HepG2 (cell line): ENCODE measurements around the gene CYP27A1. TPM values are rescaled to one million over a fixed set of nuclear protein-coding genes. Genes with fewer than 3 reads are reported as not detected.

Source experiments
- CBFB ChIP-seq: sonication (generic); formaldehyde crosslinking; IDR thresholded peaks from 2 replicates; pipeline ENCODE4 v1.4.0; 2020; ENCODE audit warnings: missing genetic modification reagents
- FOXO4 ChIP-seq: sonication (generic); formaldehyde crosslinking; conservative IDR thresholded peaks from 2 replicates; pipeline ENCODE4 v1.8.1; 2023; ENCODE audit warnings: missing genetic modification reagents
- KLF9 ChIP-seq: IDR thresholded peaks from 2 replicates; pipeline ENCODE4 v1.6.1; 2016; ENCODE audit warnings: low read depth
- MXD3 ChIP-seq: IDR thresholded peaks from 2 replicates; pipeline ENCODE4 v1.6.1; 2016; ENCODE audit warnings: mild to moderate bottlenecking, missing biosample characterization, missing genetic modification reagents
- NR1H2 ChIP-seq: sonication (generic); formaldehyde crosslinking; IDR thresholded peaks from 2 replicates; pipeline ENCODE4 v1.8.1; 2022; ENCODE audit warnings: low read depth, missing genetic modification reagents, borderline replicate concordance
- POLR2A ChIP-seq, 2 experiments: IDR thresholded peaks; 2 replicates each; pipeline ENCODE4 v1.6.1; 2011; ENCODE audit warnings: low read depth in 2 of 2, low read length in 2 of 2, mild to moderate bottlenecking in 1 of 2, moderate library complexity in 1 of 2; ENCODE audit not compliant: insufficient read depth in 1 of 2
- TARDBP ChIP-seq: sonication (generic); formaldehyde crosslinking; IDR thresholded peaks from 2 replicates; pipeline ENCODE4 v1.8.0; 2022; ENCODE audit warnings: mild to moderate bottlenecking, missing genetic modification reagents
- ZKSCAN1 ChIP-seq: fragments of 150-350 bp; IDR thresholded peaks from 2 replicates; pipeline ENCODE4 v1.6.1; 2014; ENCODE audit warnings: low read length
- ZNF251 ChIP-seq: sonication (generic); formaldehyde crosslinking; IDR thresholded peaks from 2 replicates; pipeline ENCODE4 v1.9.0; 2021; ENCODE audit warnings: mild to moderate bottlenecking, missing genetic modification reagents
- ZNF609 ChIP-seq: sonication (generic); formaldehyde crosslinking; IDR thresholded peaks from 2 replicates; pipeline ENCODE4 v1.4.0; 2020; ENCODE audit warnings: mild to moderate bottlenecking, missing genetic modification reagents, borderline replicate concordance
- ZNF644 ChIP-seq: IDR thresholded peaks from 2 replicates; pipeline ENCODE4 v1.6.1; 2016; ENCODE audit warnings: low read depth
- ZSCAN21 ChIP-seq: sonication (generic); formaldehyde crosslinking; IDR thresholded peaks from 2 replicates; pipeline ENCODE4 v1.8.0; 2022; ENCODE audit warnings: mild to moderate bottlenecking, missing genetic modification reagents, moderate library complexity, borderline replicate concordance
- polyA plus RNA-seq, 8 experiments: library from polyadenylated mRNA; depleted of rRNA in 3 of 8; stranded (reverse) in 7 of 8; unstranded in 1 of 8; fragments of >200 nt; fragmentation: Illumina TruSeq in 4 of 8; extraction: Trizol in 4 of 8; gene quantifications; 2 replicates each; pipeline versions ENCODE4 v1.2.1 to v1.2.3, GENCODE V29; 2011 to 2016; ENCODE audit warnings: low read depth in 4 of 8, missing spikeins in 1 of 8, mixed read lengths in 1 of 8; ENCODE audit not compliant: insufficient read depth in 1 of 8
- total RNA-seq, 5 experiments: library from RNA; depleted of rRNA; stranded (reverse); fragments of >200 nt; fragmentation: Illumina TruSeq; extraction: Trizol; gene quantifications; 2 replicates each; pipeline ENCODE4 v1.2.3, GENCODE V29; 2016; ENCODE audit warnings: low read depth in 1 of 5
- TF ChIP-seq, protein P1 (sequence below): sonication (generic); formaldehyde crosslinking; IDR thresholded peaks from 2 replicates; pipeline ENCODE4 v1.5.1; 2020; ENCODE audit warnings: missing genetic modification reagents, mild to moderate bottlenecking, borderline replicate concordance
- TF ChIP-seq, protein P2 (sequence below): sonication (generic); formaldehyde crosslinking; IDR thresholded peaks from 2 replicates; pipeline ENCODE4 v1.5.1; 2020; ENCODE audit warnings: missing genetic modification reagents, mild to moderate bottlenecking, borderline replicate concordance
- TF ChIP-seq, protein P3 (sequence below): sonication (generic); formaldehyde crosslinking; IDR thresholded peaks from 2 replicates; pipeline ENCODE4 v1.9.0; 2021; ENCODE audit warnings: missing genetic modification reagents, mild to moderate bottlenecking, borderline replicate concordance

The CYP27A1 gene
- total and polyA plus RNA-seq, 2 of the 13 experiments (the other 11 are each of a cell fraction or from before 2014, with no cell fraction given) = 157 to 266 TPM

DNA sequence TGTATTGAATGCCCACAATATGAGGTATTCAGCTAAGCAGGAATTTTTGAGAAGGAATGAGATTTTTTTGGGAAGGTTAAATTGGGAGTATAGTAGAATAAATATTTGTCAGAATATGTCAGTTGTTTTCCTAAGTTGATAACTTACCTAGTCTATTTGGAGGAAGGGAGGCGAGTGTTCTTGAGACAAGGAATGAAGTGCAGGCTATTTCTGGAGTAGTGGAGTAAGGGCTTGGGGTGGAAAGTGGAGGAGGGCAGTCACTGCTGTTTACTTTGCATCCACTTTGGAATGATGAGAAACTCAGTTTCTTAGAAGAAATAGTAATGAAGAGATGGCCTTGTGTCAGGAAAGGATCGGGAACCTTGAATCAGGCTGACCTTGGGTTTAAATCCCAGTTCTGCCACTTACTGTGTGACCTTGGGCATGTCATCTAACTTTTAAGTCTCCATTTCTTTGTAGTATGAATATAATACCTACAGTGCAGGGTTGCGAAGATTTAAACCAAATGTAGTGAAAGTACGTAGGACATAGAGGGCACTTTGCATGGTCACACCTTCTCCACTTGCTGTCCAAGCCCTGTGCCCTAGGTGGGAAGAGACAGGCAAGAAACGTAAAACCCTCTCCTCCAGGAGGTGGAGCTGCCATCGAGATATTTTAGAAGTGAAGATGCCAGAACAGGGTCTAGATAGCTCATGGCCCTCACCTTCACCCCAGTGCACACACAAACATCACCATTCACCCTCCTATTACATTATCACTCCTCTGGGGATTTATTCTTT, 25.2 kb upstream of the CYP27A1 start (continued):
- TF ChIP-seq, protein P1, sequence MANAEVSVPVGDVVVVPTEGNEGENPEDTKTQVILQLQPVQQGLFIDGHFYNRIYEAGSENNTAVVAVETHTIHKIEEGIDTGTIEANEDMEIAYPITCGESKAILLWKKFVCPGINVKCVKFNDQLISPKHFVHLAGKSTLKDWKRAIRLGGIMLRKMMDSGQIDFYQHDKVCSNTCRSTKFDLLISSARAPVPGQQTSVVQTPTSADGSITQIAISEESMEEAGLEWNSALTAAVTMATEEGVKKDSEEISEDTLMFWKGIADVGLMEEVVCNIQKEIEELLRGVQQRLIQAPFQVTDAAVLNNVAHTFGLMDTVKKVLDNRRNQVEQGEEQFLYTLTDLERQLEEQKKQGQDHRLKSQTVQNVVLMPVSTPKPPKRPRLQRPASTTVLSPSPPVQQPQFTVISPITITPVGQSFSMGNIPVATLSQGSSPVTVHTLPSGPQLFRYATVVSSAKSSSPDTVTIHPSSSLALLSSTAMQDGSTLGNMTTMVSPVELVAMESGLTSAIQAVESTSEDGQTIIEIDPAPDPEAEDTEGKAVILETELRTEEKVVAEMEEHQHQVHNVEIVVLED (CRISPR knock-in tag) = no peak
- TF ChIP-seq MXD3 (no peak), ZKSCAN1 (no peak), KLF9 (no peak), NR1H2 (CRISPR knock-in tag) (no peak), ZNF251 (no peak), ZNF609 (CRISPR knock-in tag) (no peak), CBFB (no peak), ZSCAN21 (CRISPR knock-in tag) (no peak), TARDBP (CRISPR knock-in tag) (no peak), ZNF644 (no peak), POLR2A (IDR thresholded peaks at IDR 0.05; ENCODE audit: insufficient read depth in 1 of 2, low read depth in 2 of 2, low read length in 2 of 2) (0 out of 4 replicates have a peak, but pooled peaks of 1 of the 2 experiments have one; percentile 50), FOXO4 (CRISPR knock-in tag) (0 out of 2 replicates have a peak, but pooled peaks have one; percentile 45)
- TF ChIP-seq, protein P2, sequence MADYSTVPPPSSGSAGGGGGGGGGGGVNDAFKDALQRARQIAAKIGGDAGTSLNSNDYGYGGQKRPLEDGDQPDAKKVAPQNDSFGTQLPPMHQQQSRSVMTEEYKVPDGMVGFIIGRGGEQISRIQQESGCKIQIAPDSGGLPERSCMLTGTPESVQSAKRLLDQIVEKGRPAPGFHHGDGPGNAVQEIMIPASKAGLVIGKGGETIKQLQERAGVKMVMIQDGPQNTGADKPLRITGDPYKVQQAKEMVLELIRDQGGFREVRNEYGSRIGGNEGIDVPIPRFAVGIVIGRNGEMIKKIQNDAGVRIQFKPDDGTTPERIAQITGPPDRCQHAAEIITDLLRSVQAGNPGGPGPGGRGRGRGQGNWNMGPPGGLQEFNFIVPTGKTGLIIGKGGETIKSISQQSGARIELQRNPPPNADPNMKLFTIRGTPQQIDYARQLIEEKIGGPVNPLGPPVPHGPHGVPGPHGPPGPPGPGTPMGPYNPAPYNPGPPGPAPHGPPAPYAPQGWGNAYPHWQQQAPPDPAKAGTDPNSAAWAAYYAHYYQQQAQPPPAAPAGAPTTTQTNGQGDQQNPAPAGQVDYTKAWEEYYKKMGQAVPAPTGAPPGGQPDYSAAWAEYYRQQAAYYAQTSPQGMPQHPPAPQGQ (CRISPR knock-in tag) = no peak
- TF ChIP-seq, protein P3, sequence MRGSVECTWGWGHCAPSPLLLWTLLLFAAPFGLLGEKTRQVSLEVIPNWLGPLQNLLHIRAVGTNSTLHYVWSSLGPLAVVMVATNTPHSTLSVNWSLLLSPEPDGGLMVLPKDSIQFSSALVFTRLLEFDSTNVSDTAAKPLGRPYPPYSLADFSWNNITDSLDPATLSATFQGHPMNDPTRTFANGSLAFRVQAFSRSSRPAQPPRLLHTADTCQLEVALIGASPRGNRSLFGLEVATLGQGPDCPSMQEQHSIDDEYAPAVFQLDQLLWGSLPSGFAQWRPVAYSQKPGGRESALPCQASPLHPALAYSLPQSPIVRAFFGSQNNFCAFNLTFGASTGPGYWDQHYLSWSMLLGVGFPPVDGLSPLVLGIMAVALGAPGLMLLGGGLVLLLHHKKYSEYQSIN (CRISPR knock-in tag) = no peak
